WTC11 (cell line): Measurements from ENCODE around the gene HDAC9. TPM values are rescaled to one million over a fixed set of nuclear protein-coding genes. Genes with fewer than 3 reads are reported as not detected.

ENCODE experiments used
- ATAC-seq: fragments of 200-7000 bp; cut with Tn5 transposase; 2 replicates; pipeline ENCODE4 v1.10.0; 2021; ENCODE audit warnings: mild to moderate bottlenecking, moderate library complexity
- CTCF ChIA-PET: fragments of 300-600 bp; sonication (Branson Sonifier 250); formaldehyde crosslinking; loops from one replicate; lab custom pipeline; 2021; ENCODE audit warnings: antibody characterized with exemption; lab: Charles Lee
- POLR2A ChIA-PET: fragments of 350-600 bp; sonication (Branson Sonifier 250); formaldehyde crosslinking; loops from one replicate; lab custom pipeline; 2021; ENCODE audit warnings: antibody characterized with exemption; lab: Charles Lee
- DNase-seq: peaks from one replicate; pipeline ENCODE4 v3.0.0; 2021; ENCODE audit warnings: low spot score
- H3K27ac Mint-ChIP-seq: 2 replicates; pipeline ENCODE4 v1.8.0; 2021; ENCODE audit warnings: mixed read lengths
- H3K27me3 Mint-ChIP-seq: 2 replicates; pipeline ENCODE4 v1.8.0; 2021; ENCODE audit warnings: low read depth, mild to moderate bottlenecking, moderate library complexity, mixed read lengths
- H3K36me3 Mint-ChIP-seq: 2 replicates; pipeline ENCODE4 v1.8.0; 2021; ENCODE audit warnings: mixed read lengths
- H3K4me1 Mint-ChIP-seq: 2 replicates; pipeline ENCODE4 v1.8.0; 2022; ENCODE audit warnings: mixed read lengths
- H3K4me3 Mint-ChIP-seq: 2 replicates; pipeline ENCODE4 v1.8.0; 2021; ENCODE audit warnings: mild to moderate bottlenecking, moderate library complexity, mixed read lengths
- H3K9me3 Mint-ChIP-seq: 2 replicates; pipeline ENCODE4 v1.8.0; 2021; ENCODE audit warnings: mixed read lengths
- ESRRA ChIP-seq: sonication (generic); formaldehyde crosslinking; IDR thresholded peaks from 2 replicates; pipeline ENCODE4 v1.8.1; 2022; ENCODE audit warnings: mild to moderate bottlenecking, missing genetic modification reagents, borderline replicate concordance
- FOXK1 ChIP-seq: sonication (generic); formaldehyde crosslinking; IDR thresholded peaks from 2 replicates; pipeline ENCODE4 v1.8.0; 2022; ENCODE audit warnings: mild to moderate bottlenecking, moderate library complexity, missing genetic modification reagents
- GRHL2 ChIP-seq: fragments of 250-450 bp; sonication (Bioruptor Pico); IDR thresholded peaks from 2 replicates; pipeline ENCODE4 v1.8.0; 2022; ENCODE audit warnings: mild to moderate bottlenecking, moderate library complexity; ENCODE audit not compliant: insufficient replicate concordance, severe bottlenecking
- GTF2I ChIP-seq: fragments of 250-450 bp; sonication (Bioruptor Pico); conservative IDR thresholded peaks from 2 replicates; pipeline ENCODE4 v1.4.0; 2021; ENCODE audit warnings: mild to moderate bottlenecking
- IRF2 ChIP-seq: sonication (generic); formaldehyde crosslinking; IDR thresholded peaks from 2 replicates; pipeline ENCODE4 v1.8.0; 2022; ENCODE audit warnings: low read depth, missing genetic modification reagents, borderline replicate concordance
- NFATC4 ChIP-seq: fragments of 250-450 bp; sonication (Bioruptor Pico); IDR thresholded peaks from 2 replicates; pipeline ENCODE4 v1.9.0; 2021; ENCODE audit warnings: mild to moderate bottlenecking
- RELA ChIP-seq: sonication (generic); formaldehyde crosslinking; IDR thresholded peaks from 2 replicates; pipeline ENCODE4 v1.8.1; 2022; ENCODE audit warnings: missing genetic modification reagents, mild to moderate bottlenecking, borderline replicate concordance
- RORB ChIP-seq: fragments of 250-450 bp; sonication (Bioruptor Pico); IDR thresholded peaks from 2 replicates; pipeline ENCODE4 v1.9.0; 2021; ENCODE audit warnings: mild to moderate bottlenecking
- SMAD4 ChIP-seq: sonication (generic); formaldehyde crosslinking; IDR thresholded peaks from 2 replicates; pipeline ENCODE4 v1.8.0; 2022; ENCODE audit warnings: mild to moderate bottlenecking, missing genetic modification reagents
- SOX15 ChIP-seq: fragments of 250-450 bp; sonication (Bioruptor Pico); IDR thresholded peaks from 2 replicates; pipeline ENCODE4 v1.9.0; 2021; ENCODE audit warnings: mild to moderate bottlenecking
- TEAD4 ChIP-seq: sonication (generic); formaldehyde crosslinking; IDR thresholded peaks from 2 replicates; pipeline ENCODE4 v1.8.0; 2022; ENCODE audit warnings: mild to moderate bottlenecking, missing genetic modification reagents
- TP53 ChIP-seq: sonication (generic); formaldehyde crosslinking; IDR thresholded peaks from 2 replicates; pipeline ENCODE4 v1.8.1; 2023; ENCODE audit warnings: mild to moderate bottlenecking, missing genetic modification reagents
- ZBTB21 ChIP-seq: sonication (generic); formaldehyde crosslinking; IDR thresholded peaks from 2 replicates; pipeline ENCODE4 v1.8.1; 2023; ENCODE audit warnings: mild to moderate bottlenecking, missing genetic modification reagents, borderline replicate concordance
- ZNF121 ChIP-seq: sonication (generic); formaldehyde crosslinking; IDR thresholded peaks from 2 replicates; pipeline ENCODE4 v1.8.0; 2023; ENCODE audit warnings: missing genetic modification reagents
- ZNF138 ChIP-seq: sonication (generic); formaldehyde crosslinking; conservative IDR thresholded peaks from 2 replicates; pipeline ENCODE4 v1.8.1; 2022; ENCODE audit warnings: mild to moderate bottlenecking, moderate library complexity, missing genetic modification reagents
- ZNF396 ChIP-seq: fragments of 250-450 bp; sonication (Bioruptor Pico); IDR thresholded peaks from 2 replicates; pipeline ENCODE4 v1.8.0; 2021; ENCODE audit warnings: mild to moderate bottlenecking, moderate library complexity, borderline replicate concordance
- ZNF416 ChIP-seq: fragments of 250-450 bp; sonication (Bioruptor Pico); IDR thresholded peaks from 2 replicates; pipeline ENCODE4 v1.9.0; 2021; ENCODE audit warnings: mild to moderate bottlenecking, inconsistent platforms
- ZNF671 ChIP-seq: fragments of 250-450 bp; sonication (Bioruptor Pico); IDR thresholded peaks from 2 replicates; pipeline ENCODE4 v1.8.0; 2021; ENCODE audit warnings: mild to moderate bottlenecking
- total RNA-seq: library from RNA; stranded (reverse); gene quantifications from 3 replicates; pipeline ENCODE4 v1.2.3, GENCODE V29; 2021
- TF ChIP-seq, protein P1 (sequence below): sonication (generic); formaldehyde crosslinking; IDR thresholded peaks from 2 replicates; pipeline ENCODE4 v1.8.0; 2022; ENCODE audit warnings: mild to moderate bottlenecking, missing genetic modification reagents
- TF ChIP-seq, protein P2 (sequence below): sonication (generic); formaldehyde crosslinking; IDR thresholded peaks from 2 replicates; pipeline ENCODE4 v1.8.0; 2022; ENCODE audit warnings: mild to moderate bottlenecking, missing genetic modification reagents
- TF ChIP-seq, protein P3 (sequence below): sonication (generic); formaldehyde crosslinking; IDR thresholded peaks from 2 replicates; pipeline ENCODE4 v1.8.1; 2022; ENCODE audit warnings: mild to moderate bottlenecking, moderate library complexity, missing genetic modification reagents
- TF ChIP-seq, protein P4 (sequence below): fragments of 250-450 bp; sonication (Bioruptor Pico); IDR thresholded peaks from 2 replicates; pipeline ENCODE4 v1.8.0; 2021; ENCODE audit warnings: mild to moderate bottlenecking
- TF ChIP-seq, protein P5 (sequence below): sonication (generic); formaldehyde crosslinking; IDR thresholded peaks from 2 replicates; pipeline ENCODE4 v1.8.1; 2023; ENCODE audit warnings: mild to moderate bottlenecking, missing genetic modification reagents, moderate library complexity
- TF ChIP-seq, protein P6 (sequence below): fragments of 250-450 bp; sonication (Bioruptor Pico); IDR thresholded peaks from 2 replicates; pipeline ENCODE4 v1.9.0; 2021; ENCODE audit warnings: moderate library complexity, mild to moderate bottlenecking, inconsistent platforms, borderline replicate concordance
- TF ChIP-seq, protein P7 (sequence below): sonication (generic); formaldehyde crosslinking; IDR thresholded peaks from 2 replicates; pipeline ENCODE4 v1.8.1; 2022; ENCODE audit warnings: low read depth, mild to moderate bottlenecking, moderate library complexity, missing genetic modification reagents, borderline replicate concordance
- TF ChIP-seq, protein P8 (sequence below): sonication (generic); formaldehyde crosslinking; IDR thresholded peaks from 2 replicates; pipeline ENCODE4 v1.8.1; 2022; ENCODE audit warnings: low read depth, missing genetic modification reagents, borderline replicate concordance
- TF ChIP-seq, protein P9 (sequence below): sonication (generic); formaldehyde crosslinking; IDR thresholded peaks from 2 replicates; pipeline ENCODE4 v1.8.1; 2023; ENCODE audit warnings: mild to moderate bottlenecking, moderate library complexity, missing genetic modification reagents

HDAC9 gene
- total RNA-seq, 1 experiment from 2014 or later, result 18.8 TPM

DNA sequence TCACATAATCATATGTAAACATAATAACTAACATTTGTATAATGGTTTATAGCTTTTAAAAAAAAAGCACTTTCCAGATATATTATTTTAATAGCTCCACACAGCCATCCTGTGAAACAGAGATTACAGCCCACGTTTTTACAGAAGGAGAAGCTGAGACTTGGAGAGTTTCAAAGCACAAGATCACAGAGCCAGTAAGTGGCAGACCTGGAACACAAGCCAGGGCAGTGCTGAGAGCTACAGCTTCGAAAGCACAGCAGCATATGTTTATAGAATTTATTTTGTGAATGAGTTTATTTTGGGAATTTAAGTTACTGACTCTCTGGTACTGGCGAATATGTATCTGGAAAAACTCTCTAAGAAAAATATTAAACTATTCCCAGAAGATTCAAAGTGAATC is 149.4 kb downstream of the HDAC9 start:
- Mint-ChIP-seq H3K36me3 (no peaks in the 10 kb centered on the region), H3K27ac (no peak overlapping the region), H3K4me1 (no peaks in the 10 kb centered on the region), H3K9me3 (no peaks in the 10 kb centered on the region), H3K4me3 (no peak overlapping the region), H3K27me3 (no peaks in the 10 kb centered on the region)
- TF ChIP-seq, protein P1, sequence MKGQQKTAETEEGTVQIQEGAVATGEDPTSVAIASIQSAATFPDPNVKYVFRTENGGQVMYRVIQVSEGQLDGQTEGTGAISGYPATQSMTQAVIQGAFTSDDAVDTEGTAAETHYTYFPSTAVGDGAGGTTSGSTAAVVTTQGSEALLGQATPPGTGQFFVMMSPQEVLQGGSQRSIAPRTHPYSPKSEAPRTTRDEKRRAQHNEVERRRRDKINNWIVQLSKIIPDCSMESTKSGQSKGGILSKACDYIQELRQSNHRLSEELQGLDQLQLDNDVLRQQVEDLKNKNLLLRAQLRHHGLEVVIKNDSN (CRISPR knock-in tag), result no peak
- TF ChIP-seq, protein P2, sequence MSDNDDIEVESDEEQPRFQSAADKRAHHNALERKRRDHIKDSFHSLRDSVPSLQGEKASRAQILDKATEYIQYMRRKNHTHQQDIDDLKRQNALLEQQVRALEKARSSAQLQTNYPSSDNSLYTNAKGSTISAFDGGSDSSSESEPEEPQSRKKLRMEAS (CRISPR knock-in tag), result no peak
- TF ChIP-seq IRF2 (CRISPR knock-in tag), result no peak
- TF ChIP-seq, protein P3, sequence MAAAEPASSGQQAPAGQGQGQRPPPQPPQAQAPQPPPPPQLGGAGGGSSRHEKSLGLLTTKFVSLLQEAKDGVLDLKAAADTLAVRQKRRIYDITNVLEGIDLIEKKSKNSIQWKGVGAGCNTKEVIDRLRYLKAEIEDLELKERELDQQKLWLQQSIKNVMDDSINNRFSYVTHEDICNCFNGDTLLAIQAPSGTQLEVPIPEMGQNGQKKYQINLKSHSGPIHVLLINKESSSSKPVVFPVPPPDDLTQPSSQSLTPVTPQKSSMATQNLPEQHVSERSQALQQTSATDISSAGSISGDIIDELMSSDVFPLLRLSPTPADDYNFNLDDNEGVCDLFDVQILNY, result no peak
- no peak for TF ChIP-seq RELA
- TF ChIP-seq TP53 (CRISPR knock-in tag), result no peak
- TF ChIP-seq ZNF416 (CRISPR knock-in tag), result no peak
- TF ChIP-seq, protein P4, sequence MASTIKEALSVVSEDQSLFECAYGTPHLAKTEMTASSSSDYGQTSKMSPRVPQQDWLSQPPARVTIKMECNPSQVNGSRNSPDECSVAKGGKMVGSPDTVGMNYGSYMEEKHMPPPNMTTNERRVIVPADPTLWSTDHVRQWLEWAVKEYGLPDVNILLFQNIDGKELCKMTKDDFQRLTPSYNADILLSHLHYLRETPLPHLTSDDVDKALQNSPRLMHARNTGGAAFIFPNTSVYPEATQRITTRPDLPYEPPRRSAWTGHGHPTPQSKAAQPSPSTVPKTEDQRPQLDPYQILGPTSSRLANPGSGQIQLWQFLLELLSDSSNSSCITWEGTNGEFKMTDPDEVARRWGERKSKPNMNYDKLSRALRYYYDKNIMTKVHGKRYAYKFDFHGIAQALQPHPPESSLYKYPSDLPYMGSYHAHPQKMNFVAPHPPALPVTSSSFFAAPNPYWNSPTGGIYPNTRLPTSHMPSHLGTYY, result no peak
- no peak for TF ChIP-seq GRHL2 (CRISPR knock-in tag)
- TF ChIP-seq ZNF121 (CRISPR knock-in tag), result no peak
- no peak for TF ChIP-seq SMAD4
- no peak for TF ChIP-seq FOXK1 (CRISPR knock-in tag)
- TF ChIP-seq, protein P5, sequence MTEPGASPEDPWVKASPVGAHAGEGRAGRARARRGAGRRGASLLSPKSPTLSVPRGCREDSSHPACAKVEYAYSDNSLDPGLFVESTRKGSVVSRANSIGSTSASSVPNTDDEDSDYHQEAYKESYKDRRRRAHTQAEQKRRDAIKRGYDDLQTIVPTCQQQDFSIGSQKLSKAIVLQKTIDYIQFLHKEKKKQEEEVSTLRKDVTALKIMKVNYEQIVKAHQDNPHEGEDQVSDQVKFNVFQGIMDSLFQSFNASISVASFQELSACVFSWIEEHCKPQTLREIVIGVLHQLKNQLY (CRISPR knock-in tag), result no peak
- TF ChIP-seq, protein P6, sequence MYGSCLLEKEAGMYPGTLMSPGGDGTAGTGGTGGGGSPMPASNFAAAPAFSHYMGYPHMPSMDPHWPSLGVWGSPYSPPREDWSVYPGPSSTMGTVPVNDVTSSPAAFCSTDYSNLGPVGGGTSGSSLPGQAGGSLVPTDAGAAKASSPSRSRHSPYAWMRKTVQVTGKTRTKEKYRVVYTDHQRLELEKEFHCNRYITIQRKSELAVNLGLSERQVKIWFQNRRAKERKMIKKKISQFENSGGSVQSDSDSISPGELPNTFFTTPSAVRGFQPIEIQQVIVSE (CRISPR knock-in tag), result no peak
- no peak for TF ChIP-seq TEAD4 (CRISPR knock-in tag)
- TF ChIP-seq, protein P7, sequence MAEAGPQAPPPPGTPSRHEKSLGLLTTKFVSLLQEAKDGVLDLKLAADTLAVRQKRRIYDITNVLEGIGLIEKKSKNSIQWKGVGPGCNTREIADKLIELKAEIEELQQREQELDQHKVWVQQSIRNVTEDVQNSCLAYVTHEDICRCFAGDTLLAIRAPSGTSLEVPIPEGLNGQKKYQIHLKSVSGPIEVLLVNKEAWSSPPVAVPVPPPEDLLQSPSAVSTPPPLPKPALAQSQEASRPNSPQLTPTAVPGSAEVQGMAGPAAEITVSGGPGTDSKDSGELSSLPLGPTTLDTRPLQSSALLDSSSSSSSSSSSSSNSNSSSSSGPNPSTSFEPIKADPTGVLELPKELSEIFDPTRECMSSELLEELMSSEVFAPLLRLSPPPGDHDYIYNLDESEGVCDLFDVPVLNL, result no peak
- TF ChIP-seq ZNF671 (CRISPR knock-in tag), result no peak
- TF ChIP-seq NFATC4, result no peak
- POLR2A ChIA-PET, result no interaction called here
- no peak for DNase-seq
- no peak for ATAC-seq
- CTCF ChIA-PET, result interaction anchor here (0.7 kb wide), 1 partner anchor 21 kb away, joined by 3 read pairs; no protein-coding TSS in a partner anchor

DNA sequence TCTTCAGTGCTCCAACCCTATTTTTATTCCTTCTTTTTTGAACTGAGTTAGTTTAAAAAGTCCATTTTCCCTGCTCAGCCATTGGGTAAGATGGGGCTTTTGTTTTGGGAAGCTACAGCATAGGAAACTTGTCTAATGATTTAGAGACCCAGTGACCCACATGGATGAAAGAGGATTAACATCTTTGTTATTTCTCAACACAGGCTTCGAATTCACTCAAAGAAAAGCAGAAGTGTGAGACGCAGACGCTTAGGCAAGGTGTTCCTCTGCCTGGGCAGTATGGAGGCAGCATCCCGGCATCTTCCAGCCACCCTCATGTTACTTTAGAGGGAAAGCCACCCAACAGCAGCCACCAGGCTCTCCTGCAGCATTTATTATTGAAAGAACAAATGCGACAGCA is 152.0 kb downstream of the HDAC9 start:
- Mint-ChIP-seq H3K9me3 (no peaks in the 10 kb centered on the region), H3K4me1 (no peaks in the 10 kb centered on the region), H3K36me3 (no peaks in the 10 kb centered on the region), H3K4me3 (no peak overlapping the region), H3K27ac (no peak overlapping the region), H3K27me3 (no peaks in the 10 kb centered on the region)
- DNase-seq (no peak), ATAC-seq (no peak)
- POLR2A ChIA-PET, result no interaction called here
- CTCF ChIA-PET, result interaction anchor here (1.3 kb wide), 1 partner anchor 18 kb away, joined by 4 read pairs; no protein-coding TSS in a partner anchor
- TF ChIP-seq ESRRA (no peak), GTF2I (no peak), ZNF396 (CRISPR knock-in tag) (no peak), RORB (no peak), ZNF138 (CRISPR knock-in tag) (no peak), SOX15 (CRISPR knock-in tag) (no peak), ZBTB21 (CRISPR knock-in tag) (no peak)
- TF ChIP-seq, protein P8, sequence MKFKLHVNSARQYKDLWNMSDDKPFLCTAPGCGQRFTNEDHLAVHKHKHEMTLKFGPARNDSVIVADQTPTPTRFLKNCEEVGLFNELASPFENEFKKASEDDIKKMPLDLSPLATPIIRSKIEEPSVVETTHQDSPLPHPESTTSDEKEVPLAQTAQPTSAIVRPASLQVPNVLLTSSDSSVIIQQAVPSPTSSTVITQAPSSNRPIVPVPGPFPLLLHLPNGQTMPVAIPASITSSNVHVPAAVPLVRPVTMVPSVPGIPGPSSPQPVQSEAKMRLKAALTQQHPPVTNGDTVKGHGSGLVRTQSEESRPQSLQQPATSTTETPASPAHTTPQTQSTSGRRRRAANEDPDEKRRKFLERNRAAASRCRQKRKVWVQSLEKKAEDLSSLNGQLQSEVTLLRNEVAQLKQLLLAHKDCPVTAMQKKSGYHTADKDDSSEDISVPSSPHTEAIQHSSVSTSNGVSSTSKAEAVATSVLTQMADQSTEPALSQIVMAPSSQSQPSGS (CRISPR knock-in tag), result no peak
- TF ChIP-seq, protein P9, sequence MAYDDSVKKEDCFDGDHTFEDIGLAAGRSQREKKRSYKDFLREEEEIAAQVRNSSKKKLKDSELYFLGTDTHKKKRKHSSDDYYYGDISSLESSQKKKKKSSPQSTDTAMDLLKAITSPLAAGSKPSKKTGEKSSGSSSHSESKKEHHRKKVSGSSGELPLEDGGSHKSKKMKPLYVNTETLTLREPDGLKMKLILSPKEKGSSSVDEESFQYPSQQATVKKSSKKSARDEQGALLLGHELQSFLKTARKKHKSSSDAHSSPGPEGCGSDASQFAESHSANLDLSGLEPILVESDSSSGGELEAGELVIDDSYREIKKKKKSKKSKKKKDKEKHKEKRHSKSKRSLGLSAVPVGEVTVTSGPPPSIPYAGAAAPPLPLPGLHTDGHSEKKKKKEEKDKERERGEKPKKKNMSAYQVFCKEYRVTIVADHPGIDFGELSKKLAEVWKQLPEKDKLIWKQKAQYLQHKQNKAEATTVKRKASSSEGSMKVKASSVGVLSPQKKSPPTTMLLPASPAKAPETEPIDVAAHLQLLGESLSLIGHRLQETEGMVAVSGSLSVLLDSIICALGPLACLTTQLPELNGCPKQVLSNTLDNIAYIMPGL (CRISPR knock-in tag), result no peak
- TF ChIP-seq, protein P5 (CRISPR knock-in tag), result no peak
